H1 (cell line): ENCODE data around the gene FMNL2. TPM values are rescaled to one million over a fixed set of nuclear protein-coding genes. Genes with fewer than 3 reads are reported as not detected.

Experiments
- CTCF ChIA-PET: fragments of 300-600 bp; sonication (Branson Sonifier 250); formaldehyde crosslinking; loops from one replicate; lab custom pipeline; 2021; ENCODE audit not compliant: partially characterized antibody; lab: Charles Lee
- POLR2A ChIA-PET: fragments of 300-600 bp; sonication (Branson Sonifier 250); formaldehyde crosslinking; loops from one replicate; lab custom pipeline; 2021; ENCODE audit warnings: inconsistent platforms; ENCODE audit not compliant: partially characterized antibody; lab: Charles Lee
- DNase-seq, 2 experiments: peaks; one replicate each; pipeline versions ENCODE4 v3.0.0 to v3.0.0-alpha.2; 2010 to 2022; ENCODE audit warnings: low spot score in 2 of 2, low read depth in 1 of 2, mixed read lengths in 1 of 2
- FAIRE-seq: peaks from 2 replicates; lab custom pipeline; 2011; peaks lifted over from hg19 to GRCh38; lab: Jason Lieb, UNC
- H2AFZ ChIP-seq: 2 replicates; pipeline ENCODE4 v1.8.1; 2012; ENCODE audit warnings: low read length, inconsistent platforms
- H2AK5ac ChIP-seq: 2 replicates; pipeline ENCODE4 v1.6.1; 2013; ENCODE audit warnings: low read depth, low read length
- H2BK120ac ChIP-seq: replicated peaks from 2 replicates; pipeline ENCODE3; 2013; ENCODE audit warnings: low read depth, low read length, inconsistent platforms
- H2BK12ac ChIP-seq: 2 replicates; pipeline ENCODE4 v1.6.1; 2013; ENCODE audit warnings: low read depth, low read length
- H2BK15ac ChIP-seq: 2 replicates; pipeline ENCODE4 v1.6.1; 2013; ENCODE audit warnings: low read length
- H2BK20ac ChIP-seq: 2 replicates; pipeline ENCODE4 v1.6.1; 2013; ENCODE audit warnings: low read length
- H2BK5ac ChIP-seq: 2 replicates; pipeline ENCODE4 v1.6.1; 2013; ENCODE audit warnings: low read depth, low read length
- H3K14ac ChIP-seq: 2 replicates; pipeline ENCODE4 v1.6.1; 2013; ENCODE audit warnings: inconsistent platforms; ENCODE audit not compliant: insufficient read length
- H3K18ac ChIP-seq: 2 replicates; pipeline ENCODE4 v1.6.1; 2013; ENCODE audit warnings: low read length; ENCODE audit errors: extremely low read depth
- H3K23ac ChIP-seq: 2 replicates; pipeline ENCODE4 v1.6.1; 2013; ENCODE audit warnings: inconsistent platforms; ENCODE audit not compliant: insufficient read length
- H3K23me2 ChIP-seq: 2 replicates; pipeline ENCODE4 v1.6.1; 2013; ENCODE audit warnings: low read depth, low read length
- H3K27ac ChIP-seq: 2 replicates; pipeline ENCODE4 v1.6.1; 2011; ENCODE audit warnings: low read depth, low read length, inconsistent platforms
- H3K27me3 ChIP-seq, 4 experiments: replicated peaks in 1 of 4; 1 replicate in 1 of 4; 2 replicates in 3 of 4; pipeline versions ENCODE4 v1.6.1 to v1.8.1; 2011 to 2013; ENCODE audit warnings: low read length in 3 of 4, mild to moderate bottlenecking in 3 of 4, inconsistent platforms in 2 of 4, mixed read lengths in 2 of 4, moderate library complexity in 1 of 4; ENCODE audit not compliant: control insufficient read depth in 3 of 4, insufficient read depth in 3 of 4; ENCODE audit errors: extremely low read depth in 1 of 4
- H3K36me3 ChIP-seq, 4 experiments: 2 replicates each; pipeline versions ENCODE4 v1.6.1 to v1.8.1; 2011 to 2013; ENCODE audit warnings: mild to moderate bottlenecking in 4 of 4, low read length in 3 of 4, moderate library complexity in 2 of 4, control low read depth in 1 of 4, inconsistent platforms in 1 of 4; ENCODE audit not compliant: insufficient read depth in 4 of 4, control insufficient read depth in 2 of 4
- H3K4ac ChIP-seq: replicated peaks from 2 replicates; pipeline ENCODE3; 2013; ENCODE audit warnings: low read length, low read depth, mixed read lengths, inconsistent platforms; ENCODE audit not compliant: insufficient read length
- H3K4me1 ChIP-seq, 4 experiments: replicated peaks in 1 of 4; 1 replicate in 1 of 4; 2 replicates in 3 of 4; pipeline versions ENCODE4 v1.6.1 to v1.8.1; 2011 to 2013; ENCODE audit warnings: low read length in 3 of 4, inconsistent platforms in 2 of 4, mixed read lengths in 1 of 4; ENCODE audit not compliant: insufficient read depth in 4 of 4, control insufficient read depth in 3 of 4
- H3K4me2 ChIP-seq, 2 experiments: 2 replicates each; pipeline versions ENCODE4 v1.6.1 to v1.8.1; 2011 to 2013; ENCODE audit warnings: low read depth in 2 of 2, low read length in 2 of 2, control low read depth in 1 of 2, inconsistent platforms in 1 of 2, mild to moderate bottlenecking in 1 of 2; ENCODE audit not compliant: insufficient read depth in 1 of 2
- H3K4me3 ChIP-seq, 4 experiments: fragments of 200-600, 300-600 bp in 1 of 4; sonication (generic), shearing (Covaris generic), sonication (Bioruptor Twin) in 1 of 4; 2 replicates each; pipeline versions ENCODE4 v1.5.1 to v1.8.1; 2011 to 2016; ENCODE audit warnings: low read length in 4 of 4, low read depth in 3 of 4, control low read depth in 2 of 4, inconsistent platforms in 2 of 4, mild to moderate bottlenecking in 2 of 4, mixed read lengths in 1 of 4, moderate library complexity in 1 of 4; ENCODE audit not compliant: insufficient read depth in 2 of 4; ENCODE audit errors: extremely low read depth in 1 of 4
- H3K56ac ChIP-seq: replicated peaks from 2 replicates; pipeline ENCODE3; 2013; ENCODE audit warnings: low read depth, mild to moderate bottlenecking, mixed read lengths, low read length, inconsistent platforms; ENCODE audit not compliant: insufficient read length
- H3K79me1 ChIP-seq: 2 replicates; pipeline ENCODE4 v1.6.1; 2013; ENCODE audit warnings: low read depth, low read length, control low read depth
- H3K79me2 ChIP-seq, 2 experiments: 2 replicates each; pipeline versions ENCODE4 v1.6.1 to v1.8.1; 2012 to 2013; ENCODE audit warnings: low read length in 2 of 2, mild to moderate bottlenecking in 2 of 2, inconsistent platforms in 1 of 2; ENCODE audit not compliant: insufficient read depth in 2 of 2, control insufficient read depth in 1 of 2
- H3K9ac ChIP-seq, 4 experiments: replicated peaks in 1 of 4; 1 replicate in 1 of 4; 2 replicates in 3 of 4; pipeline versions ENCODE4 v1.6.1 to v1.8.1; 2011 to 2013; ENCODE audit warnings: low read depth in 3 of 4, low read length in 3 of 4, control low read depth in 2 of 4, mild to moderate bottlenecking in 2 of 4, moderate library complexity in 2 of 4, inconsistent platforms in 1 of 4; ENCODE audit errors: extremely low read depth in 1 of 4
- H3K9me3 ChIP-seq, 2 experiments: 2 replicates each; pipeline versions ENCODE4 v1.6.1 to v1.8.1; 2012 to 2013; ENCODE audit warnings: mild to moderate bottlenecking in 2 of 2, moderate library complexity in 2 of 2, control low read depth in 1 of 2, inconsistent platforms in 1 of 2, low read depth in 1 of 2, low read length in 1 of 2, mixed read lengths in 1 of 2; ENCODE audit not compliant: insufficient read depth in 2 of 2
- H4K20me1 ChIP-seq, 2 experiments: replicated peaks in 1 of 2; 2 replicates each; pipeline versions ENCODE3 to v1.8.1; 2011 to 2013; ENCODE audit warnings: inconsistent platforms in 2 of 2, low read length in 2 of 2, mild to moderate bottlenecking in 1 of 2; ENCODE audit not compliant: insufficient read depth in 2 of 2, control insufficient read depth in 1 of 2
- H4K5ac ChIP-seq: 2 replicates; pipeline ENCODE4 v1.6.1; 2013; ENCODE audit warnings: low read length, low read depth, mixed read lengths, inconsistent platforms; ENCODE audit not compliant: insufficient read length
- H4K8ac ChIP-seq: 2 replicates; pipeline ENCODE4 v1.8.0; 2013; ENCODE audit warnings: mild to moderate bottlenecking, moderate library complexity, low read length, inconsistent platforms; ENCODE audit not compliant: insufficient read depth; ENCODE audit errors: extremely low read depth
- H4K91ac ChIP-seq: replicated peaks from 2 replicates; pipeline ENCODE3; 2013; ENCODE audit warnings: low read length, mixed read lengths, inconsistent platforms; ENCODE audit not compliant: insufficient read length
- BRCA1 ChIP-seq: IDR thresholded peaks from 2 replicates; pipeline ENCODE4 v1.6.1; 2012; ENCODE audit warnings: low read depth, low read length, improper control_type of control experiment
- CBX5 ChIP-seq: fragments of 300-800, 300-1000 bp; sonication (generic); IDR thresholded peaks from 2 replicates; pipeline ENCODE4 v1.7.1; 2016; ENCODE audit warnings: antibody characterized with exemption, low read length, low read depth
- CEBPB ChIP-seq: IDR thresholded peaks from 2 replicates; pipeline ENCODE4 v1.6.1; 2012; ENCODE audit warnings: low read depth, low read length
- CREB1 ChIP-seq: IDR thresholded peaks from 2 replicates; pipeline ENCODE4 v1.6.1; 2012; ENCODE audit warnings: inconsistent platforms
- NANOG ChIP-seq: IDR thresholded peaks from 2 replicates; pipeline ENCODE4 v1.6.1; 2011; ENCODE audit warnings: low read length, low read depth, mild to moderate bottlenecking, inconsistent platforms; ENCODE audit not compliant: insufficient read depth, poor library complexity, severe bottlenecking
- SP1 ChIP-seq: IDR thresholded peaks from 2 replicates; pipeline ENCODE4 v1.6.1; 2011; ENCODE audit warnings: low read depth, low read length
- SUZ12 ChIP-seq: fragments of 200-600 bp; sonication (generic); IDR thresholded peaks from 2 replicates; pipeline ENCODE4 v1.6.1; 2012; ENCODE audit warnings: mild to moderate bottlenecking, inconsistent platforms, low read length, moderate library complexity, mixed read lengths
- ZNF274 ChIP-seq: IDR thresholded peaks from 2 replicates; pipeline ENCODE4 v1.7.0; 2012; ENCODE audit warnings: low read length, borderline replicate concordance; ENCODE audit errors: extremely low read depth
- WGBS, 2 experiments: shearing (Covaris generic) in 1 of 2; methylation state at CpG; one replicate each; pipeline versions ENCODE4 v1.1.6 to v1.1.7; 2013 to 2015; ENCODE audit warnings: low lambda C conversion rate in 2 of 2, mixed read lengths in 2 of 2, inconsistent platforms in 1 of 2, low coverage in 1 of 2, missing lambda C conversion rate in 1 of 2; ENCODE audit not compliant: insufficient replicate concordance in 2 of 2, insufficient coverage in 1 of 2, insufficient read length in 1 of 2; ENCODE audit errors: extremely low coverage in 1 of 2, missing lambda C conversion rate in 1 of 2; 5-methylcytosine and 5-hydroxymethylcytosine counted together
- polyA plus RNA-seq, 7 experiments: library from polyadenylated mRNA; depleted of rRNA in 3 of 7; stranded (reverse) in 5 of 7; unstranded in 2 of 7; fragments of >200 nt in 5 of 7; fragments of 200-250 nt in 2 of 7; gene quantifications; 1 replicate in 5 of 7; 2 replicates in 1 of 7; 4 replicates in 1 of 7; pipeline versions ENCODE4 v1.2.1 to v1.2.3, GENCODE V29; 2011 to 2013; ENCODE audit warnings: missing spikeins in 2 of 7, mixed read lengths in 2 of 7
- total RNA-seq: library from RNA; stranded (reverse); fragmentation: NEBNext Ultra II Directional; extraction: Animal tissue kit (Norgen Biotek cat#: 25700); gene quantifications from 2 replicates; pipeline ENCODE4 v1.2.1, GENCODE V29; 2021
- TF ChIP-seq, protein P1 (sequence below): IDR thresholded peaks from 2 replicates; pipeline ENCODE4 v1.6.1; 2012; ENCODE audit warnings: low read length, inconsistent platforms

The FMNL2 gene
- total and polyA plus RNA-seq, 2 of the 8 experiments (the other 6 are each of a cell fraction or from before 2014, with no cell fraction given), result 15.5 to 45.1 TPM

GRCh38 chr2:152558158-152558984, 223.4 kb downstream of the FMNL2 start:
- Histone ChIP-seq H2AK5ac (no peak overlapping the region), H3K36me3 (peaks cover 0 to 3% (median under 1%) of the 10 kb centered on the region in 4 experiments; a peak in 2 of 8 replicates), H2BK120ac (no peak overlapping the region), H3K27me3 (no peaks in the 10 kb centered on the region), H2BK15ac (no peak overlapping the region), H3K56ac (no peak overlapping the region), H3K14ac (no peak overlapping the region), H2BK12ac (no peak overlapping the region), H3K4me3 (no peak overlapping the region), H3K23me2 (no peaks in the 10 kb centered on the region), H3K4me1 (peaks cover 0 to 11% (median 5%) of the 10 kb centered on the region in 4 experiments; a peak in 2 of 7 replicates), H3K79me2 (no peaks in the 10 kb centered on the region), H2BK20ac (no peak overlapping the region), H3K4ac (no peak overlapping the region), H2AFZ (no peak overlapping the region), H2BK5ac (no peak overlapping the region), H4K8ac (no peak overlapping the region), H3K79me1 (no peaks in the 10 kb centered on the region), H4K5ac (no peak overlapping the region), H3K23ac (no peak overlapping the region), H3K27ac (no peak overlapping the region), H3K9ac (no peak overlapping the region), H4K91ac (no peak overlapping the region), H3K9me3 (no peaks in the 10 kb centered on the region), H3K18ac (no peak overlapping the region), H3K4me2 (no peak overlapping the region), H4K20me1 (peaks cover 0 to 1% of the 10 kb centered on the region in 2 experiments)
- ChIA-PET POLR2A (no interaction called here), CTCF (interaction anchor here (0.7 kb wide), 1 partner anchor 67 kb away, joined by 6 read pairs; no protein-coding TSS in a partner anchor)
- WGBS, 2 experiments, result 91% methylated on average over 7 of the region's 7 CpGs; no CpG with 5 or more reads in 1 of the 2 experiments
- no peak for FAIRE-seq
- TF ChIP-seq CEBPB (no peak), NANOG (no peak), BRCA1 (no peak), SUZ12 (no peak), SP1 (no peak), ZNF274 (no peak), CREB1 (no peak), CBX5 (no peak)
- TF ChIP-seq, protein P1, sequence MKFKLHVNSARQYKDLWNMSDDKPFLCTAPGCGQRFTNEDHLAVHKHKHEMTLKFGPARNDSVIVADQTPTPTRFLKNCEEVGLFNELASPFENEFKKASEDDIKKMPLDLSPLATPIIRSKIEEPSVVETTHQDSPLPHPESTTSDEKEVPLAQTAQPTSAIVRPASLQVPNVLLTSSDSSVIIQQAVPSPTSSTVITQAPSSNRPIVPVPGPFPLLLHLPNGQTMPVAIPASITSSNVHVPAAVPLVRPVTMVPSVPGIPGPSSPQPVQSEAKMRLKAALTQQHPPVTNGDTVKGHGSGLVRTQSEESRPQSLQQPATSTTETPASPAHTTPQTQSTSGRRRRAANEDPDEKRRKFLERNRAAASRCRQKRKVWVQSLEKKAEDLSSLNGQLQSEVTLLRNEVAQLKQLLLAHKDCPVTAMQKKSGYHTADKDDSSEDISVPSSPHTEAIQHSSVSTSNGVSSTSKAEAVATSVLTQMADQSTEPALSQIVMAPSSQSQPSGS, result no peak
- DNase-seq, result no peak
